Left ventricle myocardium inferior (tissue), 1 donor: Measurements from ENCODE around the gene MTHFSD. TPM values are rescaled to one million over a fixed set of nuclear protein-coding genes. Genes with fewer than 3 reads are reported as not detected.

Source experiments
- DNase-seq: peaks from one replicate; pipeline ENCODE4 v3.0.0-alpha.2; 2020
- H3K27ac ChIP-seq: fragments of 200-600 bp; replicated peaks from 2 replicates; pipeline ENCODE4 v1.8.0; 2021
- H3K27me3 ChIP-seq: fragments of 200-600 bp; 2 replicates; pipeline ENCODE4 v1.8.0; 2021; ENCODE audit warnings: low read depth
- H3K36me3 ChIP-seq: fragments of 200-600 bp; 2 replicates; pipeline ENCODE4 v1.8.0; 2021
- H3K4me1 ChIP-seq: fragments of 200-600 bp; 2 replicates; pipeline ENCODE4 v1.8.0; 2021
- H3K4me3 ChIP-seq: fragments of 200-600 bp; 2 replicates; pipeline ENCODE4 v1.8.0; 2021; ENCODE audit warnings: mild to moderate bottlenecking, moderate library complexity
- H3K9me3 ChIP-seq: fragments of 200-600 bp; replicated peaks from 2 replicates; pipeline ENCODE4 v1.8.0; 2021
- intact Hi-C: fragments of 100-400 bp; cut with micrococcal nuclease; formaldehyde crosslinking; loops from one replicate; pipeline ENCODE4 v1.11.0; 2022
- total RNA-seq: library from RNA; stranded (reverse); fragmentation: NEBNext Ultra II Directional; extraction: Animal tissue kit (Norgen Biotek cat#: 25700); gene quantifications from one replicate; pipeline ENCODE4 v1.2.1, GENCODE V29; 2021
- TF ChIP-seq, protein P1 (sequence below): fragments of 200-600 bp; IDR thresholded peaks from 2 replicates; pipeline ENCODE4 v1.8.0; 2021; ENCODE audit warnings: antibody characterized with exemption, mild to moderate bottlenecking, borderline replicate concordance
- donor health status: DM: no; HTN: yes; CAD: no; lungs with severe emphysema.

The MTHFSD gene
- total RNA-seq, 1 donor from 2014 or later, result 10.2 TPM

DNA sequence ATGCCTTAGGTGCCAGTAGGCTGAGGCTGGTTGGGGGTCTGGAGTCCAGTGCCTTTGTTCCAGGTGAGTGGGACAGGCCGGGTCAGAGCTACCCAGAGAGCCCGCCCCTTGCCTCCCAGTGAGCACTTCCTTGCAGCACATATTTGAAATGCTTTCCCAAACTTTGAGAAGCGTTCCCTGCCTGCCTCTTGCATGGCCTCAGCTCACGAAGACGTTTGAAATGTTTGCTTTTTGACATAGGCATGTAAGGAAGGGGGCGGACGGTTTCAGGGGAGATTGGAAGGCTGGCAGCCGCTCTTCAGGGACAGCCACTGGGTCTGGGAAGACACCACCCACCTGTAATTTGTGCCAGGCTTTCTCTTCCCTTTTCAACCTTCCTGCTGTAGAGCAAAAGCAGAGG lies 18.2 kb upstream of the MTHFSD start:
- Histone ChIP-seq H3K27me3 (peaks cover 100% of the 10 kb centered on the region), H3K9me3 (no peaks in the 10 kb centered on the region), H3K4me3 (no peak overlapping the region), H3K4me1 (peaks cover 40% of the 10 kb centered on the region), H3K27ac (peak overlapping the region; percentile 88), H3K36me3 (no peaks in the 10 kb centered on the region)
- TF ChIP-seq, protein P1, sequence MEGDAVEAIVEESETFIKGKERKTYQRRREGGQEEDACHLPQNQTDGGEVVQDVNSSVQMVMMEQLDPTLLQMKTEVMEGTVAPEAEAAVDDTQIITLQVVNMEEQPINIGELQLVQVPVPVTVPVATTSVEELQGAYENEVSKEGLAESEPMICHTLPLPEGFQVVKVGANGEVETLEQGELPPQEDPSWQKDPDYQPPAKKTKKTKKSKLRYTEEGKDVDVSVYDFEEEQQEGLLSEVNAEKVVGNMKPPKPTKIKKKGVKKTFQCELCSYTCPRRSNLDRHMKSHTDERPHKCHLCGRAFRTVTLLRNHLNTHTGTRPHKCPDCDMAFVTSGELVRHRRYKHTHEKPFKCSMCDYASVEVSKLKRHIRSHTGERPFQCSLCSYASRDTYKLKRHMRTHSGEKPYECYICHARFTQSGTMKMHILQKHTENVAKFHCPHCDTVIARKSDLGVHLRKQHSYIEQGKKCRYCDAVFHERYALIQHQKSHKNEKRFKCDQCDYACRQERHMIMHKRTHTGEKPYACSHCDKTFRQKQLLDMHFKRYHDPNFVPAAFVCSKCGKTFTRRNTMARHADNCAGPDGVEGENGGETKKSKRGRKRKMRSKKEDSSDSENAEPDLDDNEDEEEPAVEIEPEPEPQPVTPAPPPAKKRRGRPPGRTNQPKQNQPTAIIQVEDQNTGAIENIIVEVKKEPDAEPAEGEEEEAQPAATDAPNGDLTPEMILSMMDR, result no peak
- intact Hi-C loops, result no loop called here
- DNase-seq, result no peak

DNA sequence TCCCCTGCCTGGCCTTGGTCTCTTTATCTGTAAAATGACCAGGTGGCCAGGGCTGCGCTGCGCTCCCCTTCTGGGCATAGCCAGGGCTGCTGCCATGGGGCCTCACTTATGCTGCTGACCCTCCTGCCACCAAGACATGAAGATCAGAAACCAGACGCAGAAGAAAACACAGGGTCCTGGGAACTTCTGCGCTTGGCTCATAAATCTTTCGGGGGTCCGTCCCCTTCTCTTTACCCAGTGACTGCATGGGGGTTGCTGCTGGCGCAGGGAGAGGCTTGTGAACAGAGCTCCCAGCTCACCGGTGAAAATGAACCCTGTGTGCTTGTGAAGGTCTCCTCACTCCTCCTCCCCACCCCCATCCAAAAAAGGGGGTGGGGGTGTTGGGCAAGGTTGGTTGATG lies 17.6 kb upstream of the MTHFSD start:
- Histone ChIP-seq H3K27ac (peak overlapping the region; percentile 88), H3K4me1 (peaks cover 40% of the 10 kb centered on the region), H3K9me3 (no peaks in the 10 kb centered on the region), H3K4me3 (peak overlapping the region; percentile 69), H3K36me3 (no peaks in the 10 kb centered on the region), H3K27me3 (peaks cover 100% of the 10 kb centered on the region)
- intact Hi-C loops, result no loop called here
- DNase-seq, result no peak
- TF ChIP-seq, protein P1, result no peak

DNA sequence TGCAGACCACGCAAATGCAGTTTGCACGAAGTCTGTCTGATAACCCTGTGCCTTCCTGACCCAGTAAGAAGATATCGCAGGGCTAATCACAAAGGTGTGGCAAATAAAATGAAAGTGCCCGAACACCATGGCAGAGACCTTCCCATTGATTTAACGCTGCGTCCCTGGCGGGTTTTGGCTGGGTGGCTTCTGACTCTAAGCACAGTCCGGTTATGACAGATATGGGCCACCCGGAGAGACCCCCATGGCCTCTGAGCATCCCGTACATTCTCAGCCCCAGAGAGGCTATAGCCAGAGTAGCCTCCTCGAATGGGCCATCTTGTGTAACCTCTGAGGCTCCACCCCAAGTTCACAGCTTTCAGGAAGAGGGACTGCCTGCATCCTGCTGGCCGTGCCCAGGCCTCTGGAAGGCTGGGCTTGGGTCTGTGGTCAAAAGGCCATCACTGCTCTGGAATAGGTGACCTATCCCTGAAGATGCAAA lies 17.0 kb upstream of the MTHFSD start:
- TF ChIP-seq, protein P1, result no peak
- peaks cover 100% of the 10 kb centered on the region for H3K27me3 ChIP-seq
- H3K27ac ChIP-seq, result peak overlapping the region; percentile 88
- H3K4me3 ChIP-seq, result peak overlapping the region; percentile 69
- DNase-seq, result no peak
- intact Hi-C loops, result no loop called here
- no peaks in the 10 kb centered on the region for H3K9me3 ChIP-seq
- peaks cover 45% of the 10 kb centered on the region for H3K4me1 ChIP-seq
- no peaks in the 10 kb centered on the region for H3K36me3 ChIP-seq

DNA sequence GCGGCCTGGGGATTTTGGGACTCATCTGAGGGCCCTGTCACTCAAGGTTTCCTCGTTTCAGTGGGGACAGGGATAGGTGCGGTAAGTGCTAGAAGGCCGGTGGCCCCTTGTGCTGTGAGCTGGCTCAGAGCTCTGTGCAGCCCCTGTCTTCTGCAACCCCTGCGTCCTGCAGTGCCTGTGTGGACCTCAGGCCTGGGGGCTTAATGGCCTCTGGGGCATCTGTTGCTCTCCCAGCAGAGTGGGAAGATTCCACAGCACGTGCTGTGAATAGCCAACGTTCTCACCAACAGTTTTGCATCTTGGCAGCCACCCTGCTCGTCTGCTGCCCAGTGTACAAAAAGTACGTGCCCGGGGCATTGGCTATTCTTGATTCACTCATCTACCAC lies 16.5 kb upstream of the MTHFSD start:
- Histone ChIP-seq H3K4me3 (peak overlapping the region; percentile 69), H3K9me3 (no peaks in the 10 kb centered on the region), H3K27ac (peak overlapping the region; percentile 88), H3K27me3 (peaks cover 100% of the 10 kb centered on the region), H3K4me1 (peaks cover 43% of the 10 kb centered on the region), H3K36me3 (no peaks in the 10 kb centered on the region)
- TF ChIP-seq, protein P1, result no peak
- no peak for DNase-seq
- intact Hi-C loops, result no loop called here

DNA sequence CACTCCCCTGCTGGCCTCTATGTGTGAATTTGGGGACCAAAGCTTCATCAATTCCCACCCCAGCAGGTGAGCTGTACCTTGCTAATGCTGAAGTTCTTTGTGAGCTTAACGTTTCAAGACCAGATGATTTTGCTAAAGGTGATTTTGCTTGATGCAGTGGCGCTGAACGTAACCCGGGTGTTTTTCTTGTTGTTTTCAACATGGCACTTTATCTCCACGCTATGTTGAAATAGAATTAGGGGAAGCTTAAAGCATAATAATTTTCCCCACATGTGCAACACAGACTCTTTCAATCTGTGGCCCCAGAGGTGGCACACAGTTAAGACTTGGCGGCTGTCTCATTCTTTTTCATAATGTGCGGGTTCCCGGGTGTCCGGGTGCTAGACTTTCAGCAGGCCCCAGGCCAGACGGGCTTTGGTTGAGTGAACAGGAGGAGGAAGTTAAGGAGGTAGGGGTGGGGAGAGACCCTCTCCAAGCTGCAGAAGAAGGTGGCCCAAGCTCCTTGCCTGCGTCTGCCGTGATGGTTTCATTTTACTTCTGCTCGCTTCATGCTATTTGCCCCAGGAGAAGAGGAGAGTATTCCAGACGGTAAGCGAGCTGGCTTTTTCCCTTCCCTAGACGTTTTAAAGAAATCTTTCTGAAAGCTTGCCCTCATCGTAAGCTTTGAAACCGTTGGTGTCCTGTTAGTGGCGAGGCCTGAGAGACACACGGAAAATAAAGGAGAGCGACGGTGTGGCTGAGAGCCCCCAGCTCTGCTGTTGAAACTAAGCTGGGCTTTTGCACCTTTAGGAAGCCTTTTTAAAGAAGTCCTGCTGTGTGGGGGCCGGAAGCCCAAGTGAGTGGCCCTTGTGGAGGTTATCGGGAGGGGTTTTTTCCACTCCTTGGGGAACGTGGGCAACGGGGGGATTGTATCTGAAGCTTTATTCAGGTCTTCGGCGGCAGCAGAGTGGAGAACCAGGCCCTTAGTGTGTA lies 15.8 kb upstream of the MTHFSD start:
- H3K36me3 ChIP-seq, result no peaks in the 10 kb centered on the region
- intact Hi-C loops, result no loop called here
- peaks cover 42% of the 10 kb centered on the region for H3K4me1 ChIP-seq
- H3K9me3 ChIP-seq, result no peaks in the 10 kb centered on the region
- H3K4me3 ChIP-seq, result peak overlapping the region; percentile 69
- peak overlapping the region; percentile 88 for H3K27ac ChIP-seq
- DNase-seq, result no peak
- H3K27me3 ChIP-seq, result peaks cover 100% of the 10 kb centered on the region
- TF ChIP-seq, protein P1, result no peak
